HepG2 (cell line): ENCODE results near the gene DUSP7. TPM values are rescaled to one million over a fixed set of nuclear protein-coding genes. Genes with fewer than 3 reads are reported as not detected.

Experiments
- HMGA1 ChIP-seq: sonication (generic); formaldehyde crosslinking; conservative IDR thresholded peaks from 2 replicates; pipeline ENCODE4 v1.4.0; 2020; ENCODE audit warnings: missing genetic modification reagents
- HNF4A ChIP-seq: sonication (generic); formaldehyde crosslinking; IDR thresholded peaks from 2 replicates; pipeline ENCODE4 v1.4.0; 2020; ENCODE audit warnings: missing genetic modification reagents
- PRMT3 ChIP-seq: sonication (generic); formaldehyde crosslinking; IDR thresholded peaks from 2 replicates; pipeline ENCODE4 v1.8.1; 2022; ENCODE audit warnings: low read depth, mild to moderate bottlenecking, moderate library complexity, missing genetic modification reagents, borderline replicate concordance
- PRPF4 ChIP-seq: fragments of 200-400 bp; formaldehyde crosslinking; IDR thresholded peaks from 2 replicates; pipeline ENCODE4 v1.6.1; 2016; ENCODE audit warnings: low read length, low read depth; ENCODE audit not compliant: poor library complexity, severe bottlenecking
- REL ChIP-seq: sonication (generic); formaldehyde crosslinking; conservative IDR thresholded peaks from 2 replicates; pipeline ENCODE4 v1.8.0; 2022; ENCODE audit warnings: mild to moderate bottlenecking, missing genetic modification reagents, moderate library complexity
- ZNF121 ChIP-seq: sonication (generic); formaldehyde crosslinking; IDR thresholded peaks from 2 replicates; pipeline ENCODE4 v1.5.0; 2020; ENCODE audit warnings: mild to moderate bottlenecking, missing genetic modification reagents
- ZNF318 ChIP-seq: sonication (generic); formaldehyde crosslinking; IDR thresholded peaks from 2 replicates; pipeline ENCODE4 v1.4.0; 2020; ENCODE audit warnings: mild to moderate bottlenecking, missing genetic modification reagents
- ZNF446 ChIP-seq: sonication (generic); formaldehyde crosslinking; IDR thresholded peaks from 2 replicates; pipeline ENCODE4 v1.5.0; 2020; ENCODE audit warnings: mild to moderate bottlenecking, missing genetic modification reagents
- ZNF616 ChIP-seq: sonication (generic); formaldehyde crosslinking; IDR thresholded peaks from 2 replicates; pipeline ENCODE4 v1.5.0; 2020; ENCODE audit warnings: low read depth, mild to moderate bottlenecking, missing genetic modification reagents
- ZNF747 ChIP-seq: sonication (generic); formaldehyde crosslinking; IDR thresholded peaks from 2 replicates; pipeline ENCODE4 v1.8.1; 2023; ENCODE audit warnings: missing genetic modification reagents, mild to moderate bottlenecking, borderline replicate concordance
- ZNF749 ChIP-seq: sonication (generic); formaldehyde crosslinking; IDR thresholded peaks from 2 replicates; pipeline ENCODE4 v1.8.0; 2022; ENCODE audit warnings: mild to moderate bottlenecking, missing genetic modification reagents, moderate library complexity, borderline replicate concordance
- ZNF775 ChIP-seq: sonication (generic); formaldehyde crosslinking; IDR thresholded peaks from 2 replicates; pipeline ENCODE4 v1.4.0; 2020; ENCODE audit warnings: missing genetic modification reagents, mild to moderate bottlenecking, moderate library complexity, borderline replicate concordance
- polyA plus RNA-seq, 8 experiments: library from polyadenylated mRNA; depleted of rRNA in 3 of 8; stranded (reverse) in 7 of 8; unstranded in 1 of 8; fragments of >200 nt; fragmentation: Illumina TruSeq in 4 of 8; extraction: Trizol in 4 of 8; gene quantifications; 2 replicates each; pipeline versions ENCODE4 v1.2.1 to v1.2.3, GENCODE V29; 2011 to 2016; ENCODE audit warnings: low read depth in 4 of 8, missing spikeins in 1 of 8, mixed read lengths in 1 of 8; ENCODE audit not compliant: insufficient read depth in 1 of 8
- total RNA-seq, 5 experiments: library from RNA; depleted of rRNA; stranded (reverse); fragments of >200 nt; fragmentation: Illumina TruSeq; extraction: Trizol; gene quantifications; 2 replicates each; pipeline ENCODE4 v1.2.3, GENCODE V29; 2016; ENCODE audit warnings: low read depth in 1 of 5
- TF ChIP-seq, protein P1 (sequence below): sonication (generic); formaldehyde crosslinking; IDR thresholded peaks from 2 replicates; pipeline ENCODE4 v1.9.0; 2021; ENCODE audit warnings: missing genetic modification reagents, borderline replicate concordance
- TF ChIP-seq, protein P2 (sequence below): IDR thresholded peaks from 2 replicates; pipeline ENCODE4 v1.6.1; 2012; ENCODE audit warnings: low read length, improper control_type of control experiment

The DUSP7 gene
- total and polyA plus RNA-seq, 2 of the 13 experiments (the other 11 are each of a cell fraction or from before 2014, with no cell fraction given): 6.6 to 8.8 TPM

- TF ChIP-seq, protein P1, sequence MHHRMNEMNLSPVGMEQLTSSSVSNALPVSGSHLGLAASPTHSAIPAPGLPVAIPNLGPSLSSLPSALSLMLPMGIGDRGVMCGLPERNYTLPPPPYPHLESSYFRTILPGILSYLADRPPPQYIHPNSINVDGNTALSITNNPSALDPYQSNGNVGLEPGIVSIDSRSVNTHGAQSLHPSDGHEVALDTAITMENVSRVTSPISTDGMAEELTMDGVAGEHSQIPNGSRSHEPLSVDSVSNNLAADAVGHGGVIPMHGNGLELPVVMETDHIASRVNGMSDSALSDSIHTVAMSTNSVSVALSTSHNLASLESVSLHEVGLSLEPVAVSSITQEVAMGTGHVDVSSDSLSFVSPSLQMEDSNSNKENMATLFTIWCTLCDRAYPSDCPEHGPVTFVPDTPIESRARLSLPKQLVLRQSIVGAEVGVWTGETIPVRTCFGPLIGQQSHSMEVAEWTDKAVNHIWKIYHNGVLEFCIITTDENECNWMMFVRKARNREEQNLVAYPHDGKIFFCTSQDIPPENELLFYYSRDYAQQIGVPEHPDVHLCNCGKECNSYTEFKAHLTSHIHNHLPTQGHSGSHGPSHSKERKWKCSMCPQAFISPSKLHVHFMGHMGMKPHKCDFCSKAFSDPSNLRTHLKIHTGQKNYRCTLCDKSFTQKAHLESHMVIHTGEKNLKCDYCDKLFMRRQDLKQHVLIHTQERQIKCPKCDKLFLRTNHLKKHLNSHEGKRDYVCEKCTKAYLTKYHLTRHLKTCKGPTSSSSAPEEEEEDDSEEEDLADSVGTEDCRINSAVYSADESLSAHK (CRISPR knock-in tag): no peak
- TF ChIP-seq ZNF747 (CRISPR knock-in tag) (no peak), PRPF4 (no peak), ZNF318 (no peak), HMGA1 (no peak), REL (CRISPR knock-in tag) (no peak), ZNF775 (CRISPR knock-in tag) (no peak), PRMT3 (CRISPR knock-in tag) (no peak), ZNF121 (CRISPR knock-in tag) (no peak), ZNF446 (no peak), ZNF616 (CRISPR knock-in tag) (no peak), ZNF749 (CRISPR knock-in tag) (no peak), HNF4A (CRISPR knock-in tag) (no peak)
- TF ChIP-seq, protein P2, sequence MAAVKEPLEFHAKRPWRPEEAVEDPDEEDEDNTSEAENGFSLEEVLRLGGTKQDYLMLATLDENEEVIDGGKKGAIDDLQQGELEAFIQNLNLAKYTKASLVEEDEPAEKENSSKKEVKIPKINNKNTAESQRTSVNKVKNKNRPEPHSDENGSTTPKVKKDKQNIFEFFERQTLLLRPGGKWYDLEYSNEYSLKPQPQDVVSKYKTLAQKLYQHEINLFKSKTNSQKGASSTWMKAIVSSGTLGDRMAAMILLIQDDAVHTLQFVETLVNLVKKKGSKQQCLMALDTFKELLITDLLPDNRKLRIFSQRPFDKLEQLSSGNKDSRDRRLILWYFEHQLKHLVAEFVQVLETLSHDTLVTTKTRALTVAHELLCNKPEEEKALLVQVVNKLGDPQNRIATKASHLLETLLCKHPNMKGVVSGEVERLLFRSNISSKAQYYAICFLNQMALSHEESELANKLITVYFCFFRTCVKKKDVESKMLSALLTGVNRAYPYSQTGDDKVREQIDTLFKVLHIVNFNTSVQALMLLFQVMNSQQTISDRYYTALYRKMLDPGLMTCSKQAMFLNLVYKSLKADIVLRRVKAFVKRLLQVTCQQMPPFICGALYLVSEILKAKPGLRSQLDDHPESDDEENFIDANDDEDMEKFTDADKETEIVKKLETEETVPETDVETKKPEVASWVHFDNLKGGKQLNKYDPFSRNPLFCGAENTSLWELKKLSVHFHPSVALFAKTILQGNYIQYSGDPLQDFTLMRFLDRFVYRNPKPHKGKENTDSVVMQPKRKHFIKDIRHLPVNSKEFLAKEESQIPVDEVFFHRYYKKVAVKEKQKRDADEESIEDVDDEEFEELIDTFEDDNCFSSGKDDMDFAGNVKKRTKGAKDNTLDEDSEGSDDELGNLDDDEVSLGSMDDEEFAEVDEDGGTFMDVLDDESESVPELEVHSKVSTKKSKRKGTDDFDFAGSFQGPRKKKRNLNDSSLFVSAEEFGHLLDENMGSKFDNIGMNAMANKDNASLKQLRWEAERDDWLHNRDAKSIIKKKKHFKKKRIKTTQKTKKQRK: no peak
These were observed 32.3 kb upstream of the DUSP7 start (continued) for GRCh38 chr3:52088445-52089367.
